NCI-H748 treated with DMSO at 0.1 percent for 48 hours (cell line): Measurements from ENCODE around the gene BMPR1B.

Experiments used
- DNase-seq: peaks from one replicate; lab custom pipeline; 2025; lab: John Stamatoyannopoulos, UW

The BMPR1B gene

DNA sequence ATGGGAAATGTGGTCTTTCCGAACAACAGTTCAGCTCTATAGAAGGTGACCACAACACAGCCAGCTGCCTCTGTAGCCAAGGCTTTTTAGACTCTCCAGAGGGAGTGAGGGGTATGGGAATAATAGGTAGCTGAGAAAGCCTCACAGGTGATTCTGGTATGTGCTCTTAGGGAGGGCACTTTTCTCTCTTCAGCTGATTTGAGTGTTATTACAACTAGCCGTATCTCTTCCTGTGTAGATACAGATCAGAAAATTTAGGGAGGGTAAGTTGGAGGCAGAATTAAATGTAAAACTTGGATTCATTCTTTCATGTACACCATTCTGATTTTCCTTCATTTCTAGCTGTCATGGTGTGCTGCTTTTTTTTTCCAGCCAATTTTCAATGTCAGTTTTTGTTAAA, 154.9 kb downstream of the BMPR1B start:
- no peak for DNase-seq

DNA sequence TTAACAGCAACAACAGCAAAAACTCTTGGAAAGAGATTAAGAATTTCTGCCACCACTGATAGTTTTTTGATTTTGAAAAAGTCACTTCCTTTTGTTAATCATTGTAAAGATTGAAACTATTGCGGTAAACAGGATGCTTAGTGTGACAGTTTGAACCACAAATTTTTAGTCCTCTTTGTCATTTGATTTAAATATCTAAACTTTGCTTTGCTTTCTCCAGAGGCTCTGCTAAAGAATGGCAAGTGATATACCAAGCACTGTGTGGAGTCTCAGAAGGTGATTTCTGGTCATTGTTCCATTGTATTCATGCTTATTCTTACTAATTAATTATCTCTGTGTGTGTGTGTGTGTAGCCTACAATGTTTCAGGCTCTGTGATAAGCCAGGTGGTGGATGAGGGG, 155.6 kb downstream of the BMPR1B start:
- DNase-seq: no peak

DNA sequence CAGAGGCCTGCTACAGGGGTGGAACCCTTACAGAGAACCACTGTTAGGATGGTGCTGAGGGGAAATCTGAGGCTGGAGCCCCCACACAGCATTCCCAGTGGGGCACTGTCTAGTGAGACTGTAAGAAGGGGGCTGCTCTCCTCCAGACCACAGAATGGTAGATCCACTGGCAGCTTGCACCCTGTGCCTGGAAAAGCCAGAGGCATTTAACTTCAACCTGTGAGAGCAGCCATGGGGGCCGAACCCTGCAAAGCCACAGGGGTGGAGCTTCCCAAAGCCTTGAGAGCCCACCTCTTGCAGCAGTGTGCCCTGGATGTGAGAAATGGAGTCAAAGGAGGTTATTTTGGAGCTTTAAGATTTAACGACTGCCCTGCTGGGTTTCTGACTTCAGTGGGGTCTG, 159.4 kb downstream of the BMPR1B start:
- no peak for DNase-seq

DNA sequence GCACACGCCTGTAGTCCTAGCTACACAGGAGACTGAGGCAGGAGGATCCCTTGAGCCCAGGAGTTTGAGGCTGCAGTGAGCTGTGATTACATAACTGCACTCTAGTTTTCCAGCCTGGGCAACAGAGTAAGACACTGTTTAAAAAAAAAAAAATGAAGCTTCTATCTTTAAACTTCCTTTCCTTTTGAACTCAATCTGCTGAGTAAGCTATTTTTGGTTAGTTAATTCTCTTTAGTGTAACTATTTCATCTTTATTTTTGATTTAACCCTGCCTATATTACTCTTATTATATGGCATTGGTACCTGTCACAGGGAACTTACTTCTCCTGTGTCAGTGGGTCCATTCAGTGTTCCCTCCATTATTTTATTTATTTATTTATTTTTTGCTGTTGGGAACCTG, 160.8 kb downstream of the BMPR1B start:
- no peak for DNase-seq

DNA sequence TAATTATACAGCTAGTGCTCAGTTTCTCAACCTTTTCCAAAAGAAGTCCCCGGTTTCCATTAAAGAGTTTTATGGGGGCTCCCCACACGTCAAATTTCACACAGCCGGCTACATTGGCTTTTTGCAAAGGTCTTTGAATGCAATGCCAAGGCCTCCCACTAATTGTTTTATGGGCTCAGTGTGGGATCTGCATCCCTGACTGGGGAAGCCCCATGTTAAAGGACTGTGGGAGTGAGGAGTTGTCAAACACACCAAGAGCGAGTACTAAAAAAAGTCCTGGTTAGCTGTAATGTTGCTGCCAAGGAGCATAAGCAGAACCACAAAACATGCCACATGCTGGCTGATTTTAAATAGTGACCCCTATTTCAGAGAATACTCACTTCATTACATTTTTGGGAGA, 162.6 kb downstream of the BMPR1B start:
- DNase-seq: no peak

DNA sequence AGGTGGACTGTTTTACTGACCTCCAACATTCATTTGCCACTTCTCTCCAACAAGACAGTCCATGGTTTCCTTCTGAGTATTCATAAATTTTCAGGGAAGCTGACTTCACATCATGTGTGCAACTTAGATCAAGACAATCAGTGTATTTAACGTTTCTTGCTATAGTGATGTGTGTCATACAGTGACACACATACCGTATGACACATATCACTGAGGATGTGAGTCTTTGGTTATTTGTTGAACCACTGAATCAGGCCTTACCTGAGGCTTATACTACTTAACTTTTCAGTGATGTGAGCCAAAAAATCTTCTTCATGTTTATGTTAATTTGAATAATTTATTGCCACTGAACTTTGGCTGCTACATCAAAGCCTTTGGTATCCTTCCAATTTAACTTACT, 166.8 kb downstream of the BMPR1B start:
- DNase-seq: no peak

DNA sequence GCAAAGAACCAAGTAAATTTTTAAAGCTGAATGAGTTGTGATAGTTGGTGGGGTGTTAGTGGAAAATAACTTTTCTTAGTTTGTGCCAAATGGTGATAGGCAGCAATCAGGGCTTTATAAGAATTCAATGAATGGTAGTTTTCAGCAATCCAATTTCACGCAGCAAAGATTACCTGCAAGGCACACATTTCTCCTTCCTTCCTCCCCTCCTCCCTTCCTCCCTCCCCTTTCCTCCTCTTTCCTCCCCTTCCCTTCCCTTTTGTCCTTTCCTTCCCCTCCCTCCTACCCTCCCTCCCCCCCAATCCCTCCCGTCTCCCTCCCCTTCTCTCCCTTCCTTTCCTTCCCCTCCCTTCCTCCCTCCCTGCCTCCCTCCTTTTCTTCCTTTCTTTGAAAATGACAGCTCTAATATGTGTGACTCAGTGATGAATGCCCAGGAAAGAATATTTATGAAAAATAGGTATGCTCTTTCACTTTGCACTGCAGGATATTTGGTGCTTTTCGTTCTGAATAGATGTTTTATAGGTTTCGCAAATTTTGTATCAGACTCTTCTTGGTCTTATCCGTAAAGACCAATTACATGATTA, 168.1 kb downstream of the BMPR1B start:
- no peak for DNase-seq

DNA sequence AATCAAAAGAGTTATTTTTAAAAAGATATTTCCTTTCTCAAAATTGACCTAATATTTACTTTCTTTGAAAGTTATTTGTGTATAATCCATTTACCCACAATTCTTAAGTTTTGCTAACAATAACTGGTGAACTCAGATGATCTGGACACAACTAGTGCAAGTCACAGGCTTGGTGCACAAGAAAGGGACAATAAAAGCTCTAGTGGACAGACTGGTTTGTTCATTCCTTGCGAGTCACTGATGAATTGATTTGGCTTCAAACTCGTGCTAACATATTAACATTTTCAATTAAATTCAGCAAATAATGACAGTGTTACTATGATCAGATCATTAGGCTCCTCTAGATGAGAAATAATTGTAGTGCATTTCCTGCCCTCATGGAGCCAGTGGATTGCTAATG, 169.2 kb downstream of the BMPR1B start:
- no peak for DNase-seq

DNA sequence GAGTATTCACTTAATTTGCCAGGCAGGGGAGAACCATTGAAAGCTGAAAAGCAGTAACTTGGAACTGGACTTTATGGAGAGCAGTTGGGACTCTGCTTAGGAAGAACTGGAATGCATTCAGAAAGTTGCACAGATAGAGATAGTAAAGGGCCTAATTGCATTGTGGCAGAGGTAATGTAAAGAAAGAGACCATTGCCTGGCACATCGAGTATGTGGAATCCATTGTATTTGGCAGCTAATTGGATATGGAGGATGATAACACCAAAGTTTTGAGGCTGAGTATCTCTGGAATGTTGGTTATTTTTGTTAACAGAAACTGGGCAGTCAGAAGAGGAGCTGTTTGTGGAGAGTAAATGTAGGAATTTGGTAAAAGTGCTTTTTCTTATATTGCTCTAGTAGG, 169.9 kb downstream of the BMPR1B start:
- DNase-seq: no peak

DNA sequence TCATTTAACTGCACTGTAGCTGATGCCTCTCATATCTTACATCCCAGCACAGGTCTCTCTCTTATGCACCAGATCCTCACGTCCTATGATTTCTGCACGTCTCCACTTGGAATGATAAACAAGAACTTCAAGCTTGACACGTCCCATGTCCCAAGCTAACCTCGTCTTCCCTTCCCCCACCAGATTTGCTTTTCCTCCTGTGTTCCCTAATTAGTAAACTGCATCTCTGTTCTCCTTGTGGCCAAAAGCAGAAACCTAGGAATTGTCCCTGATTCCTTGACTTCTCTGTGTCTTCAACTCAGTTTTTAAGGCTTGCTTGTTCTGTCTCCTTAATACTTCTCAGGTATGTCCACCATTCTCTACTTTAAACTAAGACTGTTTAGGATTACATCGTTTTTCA, 171.9 kb downstream of the BMPR1B start:
- DNase-seq: no peak

DNA sequence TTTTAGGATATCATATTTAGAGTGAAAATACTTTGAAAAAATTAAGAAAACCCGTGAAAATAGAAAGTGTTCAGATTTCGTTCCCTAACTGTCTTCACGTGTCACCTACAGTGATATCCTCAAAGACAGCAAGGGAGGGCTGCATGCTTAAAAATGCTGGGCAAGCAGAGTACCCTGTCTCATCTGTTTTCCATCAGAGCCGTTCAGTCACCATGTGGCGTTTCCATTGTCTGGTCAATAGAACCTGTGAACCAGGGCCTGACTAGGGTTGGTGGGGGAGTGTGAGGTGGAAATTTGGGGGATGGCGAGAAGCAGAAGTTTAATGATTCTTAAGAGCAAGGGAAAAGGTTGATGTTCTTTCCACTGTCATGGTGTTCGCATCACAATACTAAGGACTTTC, 173.9 kb downstream of the BMPR1B start:
- no peak for DNase-seq

DNA sequence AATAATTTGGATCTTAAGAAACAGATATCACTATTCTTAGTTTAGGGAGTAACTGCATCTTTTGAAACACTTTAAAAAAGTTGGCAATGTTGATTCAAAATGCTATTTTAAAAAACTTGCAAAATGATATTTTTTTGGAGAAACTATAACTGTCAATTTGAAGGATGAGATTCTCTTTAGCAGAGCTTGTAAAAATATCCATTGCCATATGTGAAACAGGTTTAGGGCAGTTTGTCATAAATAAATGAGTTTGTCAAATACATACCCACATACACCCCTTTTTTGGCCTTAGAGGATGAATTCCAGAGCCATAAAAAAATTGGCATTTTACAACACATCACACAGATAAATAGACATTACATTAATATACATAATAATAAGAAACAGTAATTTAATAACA, 174.6 kb downstream of the BMPR1B start:
- DNase-seq: no peak

DNA sequence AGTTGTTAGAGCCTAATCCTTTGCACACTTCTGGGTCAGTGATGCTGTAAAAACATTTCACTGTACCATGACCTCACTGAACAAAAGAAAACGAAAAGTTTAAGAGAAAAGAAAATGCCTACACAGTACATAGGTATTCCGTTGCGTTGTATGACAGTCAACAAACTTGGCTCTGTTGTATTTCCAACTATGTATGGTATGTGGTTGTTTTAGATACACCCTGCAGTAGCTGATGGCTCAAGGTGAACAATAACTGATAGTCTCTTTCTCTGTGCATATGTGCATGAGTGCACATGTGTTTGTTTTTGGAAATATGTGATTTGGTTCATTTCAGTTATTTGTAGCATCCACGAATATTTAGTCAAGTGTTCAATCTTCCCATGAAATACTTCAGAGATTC, 176.0 kb downstream of the BMPR1B start:
- DNase-seq: no peak

DNA sequence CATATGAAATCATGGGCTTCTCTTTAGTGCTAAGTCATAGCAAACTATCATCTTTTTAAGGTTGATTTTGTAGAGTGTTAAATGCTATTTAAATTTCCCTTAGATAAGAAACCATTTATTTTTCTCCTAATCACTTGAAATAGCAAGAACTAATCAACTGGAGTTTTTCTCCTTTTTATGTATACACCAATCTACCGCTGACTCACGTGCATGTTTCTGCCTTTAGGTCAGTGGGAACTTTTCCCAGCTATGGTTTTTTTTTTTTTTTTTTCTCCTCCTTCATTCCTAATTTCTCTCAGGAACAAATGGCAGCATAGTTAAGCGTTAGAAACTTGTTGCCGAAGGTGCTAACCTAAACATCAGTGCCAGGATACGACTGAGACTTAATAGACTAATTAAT, 176.4 kb downstream of the BMPR1B start:
- DNase-seq: no peak

DNA sequence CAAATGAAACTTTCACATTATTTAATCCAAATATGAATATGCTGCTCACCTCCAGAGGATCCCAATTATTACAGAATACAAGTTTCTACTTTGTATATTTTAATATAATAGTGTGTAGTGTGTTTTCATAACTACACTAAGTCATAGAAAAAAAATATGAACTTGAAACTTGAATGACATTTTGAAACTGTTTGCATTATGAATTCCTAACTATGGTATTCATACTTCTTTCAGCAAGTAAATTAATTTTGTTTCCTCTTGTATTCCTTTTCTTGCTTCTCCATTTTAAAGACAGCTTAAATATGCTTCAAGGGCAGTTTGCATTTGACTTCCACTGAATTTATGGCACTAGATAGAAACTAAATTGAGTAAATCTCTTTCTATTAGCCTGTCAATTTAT, 177.1 kb downstream of the BMPR1B start:
- no peak for DNase-seq

DNA sequence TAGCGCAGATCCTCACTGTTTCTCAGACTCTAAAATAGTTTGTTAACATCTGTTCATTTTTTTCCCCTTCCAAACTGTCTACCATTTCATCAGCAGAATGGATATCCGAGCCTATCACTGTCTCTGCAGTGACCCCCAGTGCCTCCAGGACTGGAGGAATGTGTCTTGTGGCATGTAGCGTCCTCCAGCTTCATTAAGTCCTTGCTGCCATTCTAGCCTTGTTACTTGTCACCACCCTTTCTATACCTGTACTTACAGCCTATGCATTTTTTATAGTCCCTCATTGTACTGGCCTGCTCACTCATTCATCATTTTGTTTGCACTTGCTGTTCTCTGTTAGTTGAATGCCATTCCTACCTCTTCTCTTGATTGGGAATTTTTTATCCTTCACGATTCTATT, 179.1 kb downstream of the BMPR1B start:
- DNase-seq: no peak

DNA sequence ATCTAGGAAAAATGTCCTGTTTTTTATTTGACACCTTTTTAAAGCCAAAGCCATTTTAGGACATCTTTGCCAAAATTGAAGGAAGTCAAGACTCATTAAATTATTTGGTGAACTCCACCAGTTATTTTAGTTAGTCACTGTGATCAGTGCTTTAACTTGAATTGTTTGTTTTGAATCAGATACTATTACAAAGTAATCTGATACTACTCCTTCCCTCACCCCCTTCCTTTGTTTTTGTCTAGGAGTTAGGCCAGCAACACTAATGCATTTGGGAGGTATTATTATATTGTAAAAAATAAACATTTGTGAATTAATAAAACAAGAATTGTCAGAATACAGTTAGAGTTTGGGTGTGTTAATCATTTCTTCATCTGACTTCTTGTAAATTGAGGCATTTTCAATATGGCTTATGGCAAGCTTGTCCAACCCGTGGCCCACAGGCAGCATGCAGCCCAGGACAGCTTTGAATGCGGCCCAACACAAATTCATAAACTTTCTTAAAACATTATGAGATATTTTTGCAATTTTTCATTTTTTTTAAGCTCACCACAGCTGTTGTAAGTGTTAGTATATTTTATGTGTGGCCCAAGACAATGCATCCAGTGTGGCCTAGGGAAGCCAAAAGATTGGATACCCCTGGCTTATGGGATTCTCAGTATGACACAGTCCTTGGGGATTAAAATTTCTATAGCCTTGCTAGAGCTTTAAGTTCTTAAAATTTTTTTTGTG, 182.2 kb downstream of the BMPR1B start:
- no peak for DNase-seq

DNA sequence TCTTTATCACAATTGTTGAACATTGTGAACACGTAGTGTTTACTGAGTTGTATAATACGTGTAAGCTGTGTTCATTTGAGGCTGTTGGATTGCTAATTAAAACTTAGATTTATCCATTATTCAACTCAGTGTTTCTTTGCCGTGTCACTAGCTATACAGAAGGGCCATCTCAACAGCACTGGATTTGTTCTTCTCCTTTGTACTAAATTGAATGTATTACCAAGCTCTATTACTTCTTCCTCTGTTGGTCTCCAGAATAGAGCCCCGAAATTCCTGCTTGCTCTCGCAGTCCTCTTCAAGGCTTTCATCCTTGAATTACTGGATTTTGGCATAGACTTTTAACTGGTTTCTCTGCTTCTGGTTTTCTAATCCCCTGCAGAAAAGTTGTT, 182.8 kb downstream of the BMPR1B start:
- DNase-seq: no peak

DNA sequence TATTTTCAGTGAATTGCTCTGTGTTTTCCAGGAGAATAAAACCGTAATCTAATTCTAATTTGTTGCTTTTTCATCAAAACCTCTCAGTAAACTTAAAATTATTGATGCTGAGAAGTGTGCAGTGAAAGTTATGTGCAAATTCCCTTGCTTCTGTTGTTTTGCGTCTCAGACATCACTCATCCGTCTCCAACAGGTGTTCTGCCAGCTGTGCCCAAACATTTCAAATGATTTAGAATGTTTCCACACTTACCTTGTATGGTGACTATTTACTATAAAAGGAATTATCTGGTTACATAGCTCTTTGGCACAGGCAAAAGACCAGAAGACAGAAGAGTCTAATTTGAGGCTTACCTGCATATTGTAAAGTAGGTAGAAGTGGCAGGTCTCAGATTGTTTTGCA, 184.0 kb downstream of the BMPR1B start:
- DNase-seq: no peak

DNA sequence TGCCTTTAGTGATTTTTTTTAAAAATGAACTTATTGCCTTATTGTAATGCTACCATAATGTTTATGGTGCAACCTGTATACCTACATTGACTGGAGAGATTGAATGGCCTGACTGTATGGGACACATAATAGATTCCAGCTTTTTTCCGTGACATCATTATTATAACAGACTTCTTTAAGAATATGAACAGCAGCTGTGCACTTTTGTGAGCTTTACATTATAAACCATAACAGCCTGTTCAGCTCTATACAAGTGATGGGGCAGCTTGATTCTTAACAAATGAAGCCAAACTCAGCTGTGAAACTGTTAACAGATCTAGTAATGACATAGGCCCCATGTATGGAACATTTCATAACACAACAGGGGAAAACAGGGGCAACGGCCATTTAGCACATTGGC, 187.0 kb downstream of the BMPR1B start:
- no peak for DNase-seq

DNA sequence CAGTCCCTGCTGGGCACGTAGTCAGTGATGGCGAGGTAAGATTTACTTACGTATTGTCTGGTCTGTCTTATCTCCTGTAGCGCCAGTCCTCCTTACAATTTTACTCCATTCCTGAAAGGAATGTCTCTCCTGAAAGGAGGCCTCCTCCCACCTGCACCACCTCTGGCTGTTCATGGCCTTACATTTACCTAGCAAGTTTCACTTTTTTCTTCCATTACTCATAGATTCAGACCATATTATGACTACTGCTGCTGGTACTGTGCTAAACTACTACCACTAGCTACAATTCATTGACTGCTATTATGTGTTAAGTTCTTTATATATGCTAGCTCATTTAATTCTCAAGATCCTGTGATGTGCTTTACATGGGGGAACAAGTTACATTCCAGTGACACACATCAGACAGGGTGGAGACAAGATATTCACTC, 189.9 kb downstream of the BMPR1B start:
- DNase-seq: no peak

DNA sequence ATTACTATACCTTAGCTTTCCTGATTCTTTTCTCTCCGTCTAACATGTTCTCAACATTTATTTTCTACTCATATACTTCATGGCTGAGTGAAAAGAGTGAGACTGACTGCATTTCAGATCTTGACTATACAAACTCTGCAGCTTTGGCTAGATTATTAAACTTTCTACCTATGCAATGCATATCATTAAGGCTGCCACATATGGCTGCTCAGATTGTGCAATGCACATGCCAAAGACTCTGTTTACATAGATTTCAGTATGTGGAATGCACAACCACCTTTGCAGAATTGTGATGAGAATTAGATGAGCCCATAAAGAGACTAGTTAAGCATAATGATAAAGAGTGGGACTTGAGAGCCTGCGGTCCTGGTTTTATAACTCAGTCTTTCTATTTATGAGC, 196.5 kb downstream of the BMPR1B start:
- no peak for DNase-seq

DNA sequence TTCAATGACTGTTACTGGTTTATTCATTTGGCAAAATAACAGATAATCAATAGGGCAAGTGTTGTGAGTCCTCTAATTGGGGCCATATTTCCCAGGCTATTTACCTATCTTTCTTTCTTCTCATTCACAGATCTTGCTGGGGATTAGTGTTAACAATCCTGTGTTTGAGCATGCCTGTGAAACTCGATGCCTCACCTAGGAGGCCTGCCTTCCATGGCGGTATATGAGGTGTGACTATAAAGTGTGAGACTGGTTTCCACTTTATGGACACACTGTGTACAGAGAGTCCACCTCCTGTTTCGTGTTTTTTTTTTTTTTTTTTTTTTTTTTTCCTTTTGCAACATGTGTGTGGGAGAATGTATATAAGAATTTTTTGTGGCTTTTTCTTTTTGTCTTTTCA, 199.3 kb downstream of the BMPR1B start:
- peak; percentile 5 for DNase-seq

DNA sequence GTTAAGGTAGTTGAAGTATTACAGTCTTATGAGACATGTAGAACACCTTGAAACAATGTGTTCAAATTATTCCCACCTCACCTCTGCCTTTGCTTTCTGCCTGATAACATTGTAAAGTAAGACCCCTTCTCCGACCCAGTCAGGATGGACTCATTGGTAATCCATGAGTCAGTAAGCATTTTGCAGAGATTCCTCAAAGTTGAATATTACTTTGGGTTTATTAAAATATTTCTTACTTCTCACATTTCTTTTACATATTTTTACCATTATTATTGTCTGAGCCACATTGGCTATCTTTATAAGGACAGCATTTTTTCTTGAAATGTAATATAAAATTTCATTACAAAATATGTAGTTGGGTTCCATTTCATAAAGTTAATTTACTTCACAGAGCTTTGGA, 201.6 kb downstream of the BMPR1B start:
- DNase-seq: no peak
